Erythroblast (primary cell): ENCODE results near the gene KIRREL1.

Experiments
- GATA1 ChIP-seq: IDR thresholded peaks from 2 replicates; pipeline ENCODE4 v1.6.1; 2011; ENCODE audit warnings: low read depth, mild to moderate bottlenecking, control low read depth, low read length, moderate library complexity
- POLR2A ChIP-seq: IDR thresholded peaks from 2 replicates; pipeline ENCODE4 v1.6.1; 2011; ENCODE audit warnings: mild to moderate bottlenecking, low read length

GRCh38 chr1:157955857-157956256, 37.6 kb upstream of the KIRREL1 start:
- TF ChIP-seq POLR2A = no peak
- TF ChIP-seq GATA1 = no peak
